HG03095 (cell line): ENCODE measurements around the gene ATP8A2.

Experiments used
- ATAC-seq: cut with Tn5 transposase; IDR thresholded peaks from one replicate; pipeline ENCODE4 v1.9.1; 2021; ENCODE audit warnings: moderate library complexity; ENCODE audit not compliant: unreplicated experiment

Gene ATP8A2

DNA sequence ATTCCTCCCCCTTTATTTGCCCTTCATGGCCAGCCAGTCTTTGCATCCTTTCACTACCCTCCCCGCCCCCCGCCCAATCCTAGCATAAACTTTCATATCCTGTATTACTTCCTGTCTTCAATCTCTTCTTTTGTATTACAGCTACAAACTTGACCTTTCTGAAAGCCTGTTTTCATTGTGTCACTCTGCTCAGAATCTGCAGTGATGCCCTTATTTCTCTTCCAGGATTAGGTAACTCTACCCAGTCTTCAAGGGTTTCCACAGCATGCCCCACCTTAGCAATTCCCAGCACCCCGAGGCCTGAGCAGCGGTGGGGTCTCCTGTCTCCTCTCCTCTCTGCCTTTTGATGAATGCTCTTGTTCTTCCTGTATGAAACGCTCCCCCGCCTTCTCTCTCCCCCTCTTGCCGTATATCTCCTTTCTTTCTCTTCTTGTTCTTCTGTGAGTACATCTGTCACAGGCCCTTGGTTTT lies 534.5 kb downstream of the ATP8A2 start:
- no peak for ATAC-seq

DNA sequence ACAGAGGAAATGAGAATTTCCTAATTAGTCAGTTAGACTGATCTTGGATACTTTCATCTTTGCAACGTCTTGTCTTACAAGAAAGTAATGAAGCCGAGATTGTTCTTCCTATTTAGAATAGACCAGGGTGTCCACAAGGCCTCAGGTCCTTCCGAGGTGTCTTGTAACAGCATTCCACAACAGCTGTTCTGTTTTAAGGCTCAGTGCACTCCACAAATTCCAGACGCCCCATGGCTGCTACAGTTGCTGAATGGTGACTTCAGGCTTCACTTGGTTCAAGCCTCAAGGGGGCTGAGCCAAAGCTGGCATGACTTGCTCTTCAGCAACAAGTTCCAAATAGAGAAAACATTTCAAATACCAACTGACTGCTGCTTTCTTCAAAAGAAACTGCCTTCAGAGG lies 536.6 kb downstream of the ATP8A2 start:
- no peak for ATAC-seq

DNA sequence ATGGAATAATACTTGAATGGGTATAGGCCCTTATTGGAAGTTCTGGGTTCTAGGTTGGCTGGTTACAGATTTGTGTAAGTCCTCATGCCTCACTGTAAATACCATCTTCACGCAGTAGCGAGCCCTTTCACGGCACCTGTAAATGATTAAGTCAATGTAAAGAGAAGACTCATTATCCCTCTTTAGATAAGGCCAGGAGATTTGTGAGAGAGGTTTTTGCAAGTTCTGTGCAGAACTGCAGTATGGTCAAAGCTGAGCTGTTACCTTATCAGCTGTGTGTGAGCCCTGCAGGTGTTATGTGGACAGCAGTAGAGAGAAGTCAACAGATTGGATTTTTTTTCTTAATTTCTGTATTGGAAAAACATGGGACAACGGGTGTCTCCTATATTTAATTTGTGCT lies 538.5 kb downstream of the ATP8A2 start:
- ATAC-seq = no peak

DNA sequence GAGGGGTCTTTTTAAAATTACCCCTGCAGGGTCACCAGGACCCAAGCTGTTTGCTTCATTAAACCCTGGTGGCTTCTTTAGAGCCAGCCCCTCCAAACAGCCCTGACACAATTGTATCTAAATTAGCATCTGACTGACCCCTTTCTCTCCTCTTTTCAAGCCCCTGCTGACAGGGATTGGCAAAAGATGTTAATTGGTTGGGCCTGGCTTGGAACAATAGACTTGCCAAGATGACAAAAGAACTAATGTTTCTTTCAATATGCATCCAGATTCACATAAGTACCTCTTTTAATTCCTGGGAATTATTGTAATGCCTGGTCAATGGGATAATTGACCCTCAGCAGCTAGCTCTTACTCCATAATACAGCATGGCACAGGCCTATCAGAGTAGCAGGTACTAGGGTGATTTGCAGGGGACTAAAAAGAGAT lies 539.2 kb downstream of the ATP8A2 start:
- no peak for ATAC-seq

DNA sequence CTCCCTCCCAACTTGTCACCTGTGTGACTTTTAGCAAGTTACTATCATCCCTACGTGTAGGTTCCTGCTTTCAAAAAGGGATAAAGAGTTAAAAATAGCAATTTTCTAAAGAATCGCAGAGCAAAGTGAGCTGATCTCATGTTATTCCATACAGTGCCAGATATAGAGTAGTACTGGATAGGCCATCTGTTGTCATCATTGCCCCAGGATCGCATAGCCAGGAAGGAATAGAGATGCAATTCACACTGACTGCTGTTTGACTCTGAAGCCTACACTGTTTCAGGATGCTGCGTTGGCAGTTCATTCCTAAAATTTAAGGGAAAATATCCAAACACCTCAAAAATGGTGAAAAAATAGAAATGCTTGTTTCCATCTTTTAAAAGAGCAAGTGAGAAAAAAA lies 541.2 kb downstream of the ATP8A2 start:
- no peak for ATAC-seq

DNA sequence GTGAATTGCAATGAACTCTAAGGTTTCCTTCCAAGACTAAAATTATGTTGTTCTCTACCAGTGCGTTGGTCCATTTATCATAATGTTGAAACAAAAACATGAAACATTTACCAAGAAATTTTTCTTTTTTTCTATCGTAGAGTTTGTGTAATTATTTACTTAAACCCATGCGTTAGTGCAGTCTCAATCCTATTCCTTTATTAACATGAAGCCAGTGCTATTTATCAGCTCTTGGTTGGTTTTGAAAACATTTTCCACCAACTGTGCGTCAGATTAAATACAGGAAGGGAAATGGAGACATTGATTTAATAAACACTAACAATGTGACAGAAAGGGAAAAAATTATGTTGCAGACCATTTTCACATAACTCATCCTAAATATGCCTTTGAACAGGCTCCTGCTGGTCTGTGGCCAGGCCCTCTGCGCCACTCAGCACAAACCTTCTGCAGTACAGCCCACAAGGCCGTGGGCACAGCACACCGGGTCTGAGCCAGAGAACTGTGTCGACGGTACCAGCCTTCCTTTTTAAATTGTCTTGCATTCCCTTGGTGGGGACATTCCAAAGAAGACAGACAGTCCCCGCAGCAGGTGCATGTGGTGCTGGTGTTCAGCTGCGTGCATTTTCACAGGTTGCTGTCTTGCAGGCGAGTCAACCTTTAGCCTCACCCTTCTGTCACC lies 544.2 kb downstream of the ATP8A2 start:
- ATAC-seq = no peak

DNA sequence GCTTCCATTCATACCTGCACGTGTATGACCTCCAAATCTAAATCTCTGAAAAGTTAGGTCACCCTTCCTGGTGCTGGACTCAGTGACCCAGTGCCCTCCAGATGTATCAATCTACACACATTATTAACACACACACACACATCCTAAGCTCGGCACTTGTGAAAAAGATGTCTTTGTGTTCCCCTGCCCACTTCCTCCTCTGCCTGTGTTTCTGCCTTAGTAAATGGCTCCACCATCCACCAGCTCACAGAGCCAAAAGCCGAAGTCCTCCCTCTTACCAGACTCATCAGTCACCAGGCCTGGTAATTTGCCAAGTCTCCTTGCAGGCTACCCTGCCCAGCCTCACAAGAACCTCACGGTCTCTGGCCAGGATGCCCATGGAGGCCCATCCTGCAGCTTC lies 548.5 kb downstream of the ATP8A2 start:
- ATAC-seq = no peak

DNA sequence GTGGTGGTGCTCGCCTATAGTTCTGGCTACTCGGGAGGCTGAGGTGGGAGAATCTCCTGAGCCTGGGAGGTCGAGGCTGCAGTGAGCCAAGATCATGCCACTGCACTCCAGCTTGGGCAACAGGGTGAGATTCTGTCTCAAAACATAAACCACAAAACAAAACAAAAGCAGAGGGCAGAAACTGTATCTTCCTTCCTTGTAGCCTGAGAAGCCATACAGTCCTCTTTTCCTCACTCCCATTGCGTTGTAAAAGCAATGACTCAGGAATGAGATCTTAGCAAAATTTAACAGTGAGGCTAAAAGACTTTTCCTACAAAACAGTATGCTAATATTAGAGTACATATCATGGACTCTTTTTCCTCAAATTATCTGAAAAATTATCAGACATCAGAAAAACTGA lies 549.2 kb downstream of the ATP8A2 start:
- no peak for ATAC-seq

DNA sequence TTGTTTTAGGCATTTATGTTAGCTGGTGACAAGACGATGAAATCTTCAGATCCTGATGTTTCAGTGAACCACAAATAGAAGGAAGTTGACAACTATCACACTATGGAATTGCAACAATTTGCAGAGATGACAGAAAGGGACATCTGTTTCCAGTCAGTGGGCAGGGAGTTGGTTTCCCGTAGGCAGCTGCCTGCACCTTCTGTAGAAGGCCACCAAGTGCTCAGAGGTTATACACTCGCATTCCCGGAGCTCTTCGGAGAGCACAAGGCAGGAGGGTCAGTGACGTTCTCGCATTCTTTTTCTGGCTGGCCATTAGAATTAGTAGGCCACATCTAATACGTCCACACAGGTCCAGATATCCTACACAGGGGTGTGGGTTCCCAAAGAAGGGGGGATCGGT lies 550.6 kb downstream of the ATP8A2 start:
- no peak for ATAC-seq

DNA sequence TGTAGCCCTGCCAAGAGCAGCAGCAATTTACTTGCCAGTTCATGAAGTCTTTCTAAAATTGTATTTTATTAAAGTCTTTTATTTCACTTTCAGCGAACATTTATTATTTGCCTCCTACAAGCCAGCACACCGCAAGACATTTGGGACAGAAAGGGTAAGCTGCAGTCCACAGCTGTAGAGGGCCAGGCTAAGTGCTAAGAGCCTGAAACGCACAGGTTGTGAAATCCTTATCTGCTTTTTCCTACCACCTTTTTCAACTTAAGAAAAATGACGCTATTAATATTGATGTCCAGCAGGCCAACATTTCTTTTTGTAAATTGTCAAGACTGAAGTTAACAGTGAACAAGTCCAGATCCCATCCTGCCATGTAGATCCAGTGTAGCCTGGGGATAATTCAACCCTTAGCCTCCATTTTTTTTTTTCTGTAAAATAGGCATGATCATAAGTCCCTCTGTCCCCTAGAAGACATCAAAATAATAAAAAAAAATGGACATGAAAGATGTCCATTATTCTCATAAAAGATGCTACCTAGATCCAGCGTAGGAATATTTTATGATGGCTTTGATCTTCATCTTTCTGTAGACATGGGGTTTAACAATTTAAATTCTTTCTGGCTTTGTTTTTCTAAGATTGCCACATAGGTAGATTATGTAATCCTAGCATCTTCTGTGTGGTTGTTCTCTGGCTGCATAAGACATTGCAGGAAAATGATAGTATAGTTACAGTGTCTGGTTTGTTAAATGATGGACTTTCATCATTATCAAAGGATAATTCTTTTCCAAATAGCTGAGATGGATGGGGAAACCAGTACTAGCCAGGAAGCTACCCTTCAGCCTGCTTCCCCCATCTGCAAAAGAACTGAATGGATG lies 551.7 kb downstream of the ATP8A2 start:
- no peak for ATAC-seq

DNA sequence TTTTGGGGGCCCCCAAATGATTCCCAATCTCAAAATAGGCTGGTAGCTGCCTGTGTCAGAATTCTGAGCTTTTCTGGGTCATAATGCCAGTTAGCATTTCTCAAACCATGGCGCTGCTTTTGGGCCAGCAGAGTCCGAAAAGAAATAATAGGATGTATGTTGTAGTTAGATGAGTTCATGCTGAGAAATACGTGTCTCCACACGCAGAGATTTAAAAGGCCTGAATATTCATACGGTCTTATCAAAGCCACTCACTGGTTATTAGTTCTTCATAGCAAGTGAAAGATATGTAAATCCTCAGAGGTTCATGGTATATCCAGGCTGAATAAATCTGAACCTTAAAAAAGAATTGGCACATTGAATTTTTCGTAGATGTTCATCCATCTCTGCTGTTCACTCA lies 555.6 kb downstream of the ATP8A2 start:
- no peak for ATAC-seq

DNA sequence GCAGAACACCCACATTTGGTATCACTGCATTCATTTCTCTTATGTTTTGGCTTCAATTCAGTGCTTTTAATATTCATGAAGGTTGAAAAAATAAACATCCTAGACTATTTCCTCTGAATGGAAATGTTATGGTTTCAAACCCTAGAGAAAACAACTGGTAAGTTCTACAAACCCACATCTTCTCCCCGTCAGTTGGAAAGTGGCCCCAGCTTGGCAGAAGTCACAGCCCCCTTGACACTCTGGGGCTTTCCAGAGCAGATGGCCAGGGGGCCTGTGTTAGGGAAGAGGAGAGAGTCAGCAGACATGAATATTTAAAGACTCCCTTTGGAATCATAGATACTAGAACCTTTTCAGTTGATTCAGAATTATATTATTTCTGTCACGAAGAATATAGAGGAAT lies 556.2 kb downstream of the ATP8A2 start:
- ATAC-seq = no peak

DNA sequence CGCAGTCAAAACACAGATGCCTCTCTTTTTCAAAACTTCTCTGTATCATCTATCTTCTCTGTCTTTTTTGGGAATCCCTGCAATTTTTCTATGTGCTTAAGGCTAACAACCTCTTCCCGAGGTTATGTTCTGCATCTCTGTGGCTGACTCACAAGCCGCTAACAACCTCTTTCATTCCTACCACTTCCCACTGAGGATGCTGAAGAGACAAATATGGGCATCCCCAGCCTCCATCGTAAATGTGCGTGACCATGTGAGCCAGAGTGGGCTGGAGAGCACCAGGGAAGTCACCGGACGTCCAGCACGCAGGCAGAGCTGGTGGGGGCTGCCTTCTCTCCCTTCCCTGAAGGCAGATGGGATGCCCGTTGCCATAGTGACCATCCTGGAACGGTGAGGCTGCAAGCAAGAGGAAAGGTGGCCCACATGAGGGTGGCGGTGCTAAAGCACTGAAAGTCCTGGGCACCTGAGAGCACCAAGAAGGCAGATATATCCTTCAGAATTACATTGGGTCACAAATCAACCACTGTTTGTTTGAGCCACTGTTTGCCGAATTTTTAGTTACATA lies 557.2 kb downstream of the ATP8A2 start:
- no peak for ATAC-seq

DNA sequence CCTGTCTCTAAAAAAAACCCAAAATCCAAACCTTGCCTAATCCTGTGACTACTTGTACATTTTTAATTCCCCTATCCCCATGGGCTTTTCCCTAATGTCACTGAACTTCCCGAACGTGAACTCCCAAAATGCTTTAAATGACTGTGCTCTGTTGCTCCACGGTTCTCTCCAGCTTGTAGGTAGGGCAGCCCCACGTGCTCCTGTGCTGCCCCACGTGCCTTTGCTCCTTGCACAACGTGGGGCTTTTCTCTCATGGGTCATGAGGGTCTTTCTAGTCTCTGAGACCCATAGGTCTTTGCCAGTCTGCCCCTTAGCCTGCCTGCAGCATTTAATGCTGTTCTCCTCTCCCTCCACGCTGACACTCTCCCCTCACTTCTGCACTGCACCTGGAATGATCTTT lies 558.0 kb downstream of the ATP8A2 start:
- no peak for ATAC-seq

DNA sequence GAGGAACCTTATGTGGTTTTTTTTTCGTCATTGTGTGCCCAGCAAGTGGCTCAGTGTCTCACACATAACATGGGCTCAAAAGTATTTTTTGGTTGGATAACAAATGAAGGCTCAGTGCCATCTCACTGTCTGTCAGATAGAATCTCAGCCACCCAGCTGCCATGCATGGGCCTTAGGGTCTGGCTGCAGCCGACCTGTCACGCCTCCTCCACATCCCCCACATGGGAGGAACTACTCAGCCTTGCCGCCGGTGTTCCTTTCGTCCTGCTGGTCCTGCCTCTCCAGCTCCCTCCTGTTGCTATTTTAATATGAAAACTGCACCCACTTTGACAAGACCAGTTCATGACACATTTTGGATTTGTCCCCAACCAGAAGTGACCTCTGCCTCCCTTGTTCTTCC lies 558.9 kb downstream of the ATP8A2 start:
- ATAC-seq = no peak

DNA sequence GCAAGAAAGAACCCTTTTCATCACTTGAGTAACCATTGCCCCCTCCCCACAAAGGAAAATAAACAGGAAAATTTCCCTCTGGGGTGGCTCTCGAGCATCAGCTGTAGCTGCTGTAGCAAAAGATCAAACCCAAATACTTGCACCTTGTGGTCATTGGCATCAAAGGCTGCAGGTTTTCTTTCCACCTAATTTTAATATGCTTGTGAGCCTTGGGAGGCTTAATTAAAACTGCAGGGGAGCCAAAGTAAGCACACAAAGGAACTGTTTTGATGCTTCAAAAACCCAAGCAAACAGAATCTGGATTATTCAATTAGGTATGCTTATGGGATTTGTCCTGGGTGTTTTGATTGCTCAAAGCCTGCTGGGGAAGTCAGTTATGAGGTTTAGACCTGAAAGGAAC lies 560.6 kb downstream of the ATP8A2 start:
- ATAC-seq = no peak

DNA sequence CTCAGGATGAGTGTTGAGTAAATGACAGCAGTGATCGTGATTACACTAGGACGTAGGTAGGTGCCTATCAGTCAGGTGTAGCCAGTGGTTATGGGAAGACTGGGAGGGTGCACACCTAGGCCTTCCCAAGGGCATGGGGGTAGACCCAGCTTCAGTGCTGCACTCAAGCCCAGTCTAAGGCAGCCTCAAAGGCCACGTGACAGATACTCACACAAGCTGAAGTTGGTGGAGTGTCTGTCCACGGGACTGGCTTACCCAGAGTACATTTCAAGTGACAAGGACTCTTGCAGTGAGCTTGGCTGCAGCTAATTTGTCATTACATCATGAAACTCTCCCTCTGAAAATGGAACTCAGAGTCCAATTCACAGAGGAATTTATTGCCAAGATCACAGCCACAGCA lies 561.7 kb downstream of the ATP8A2 start:
- no peak for ATAC-seq

DNA sequence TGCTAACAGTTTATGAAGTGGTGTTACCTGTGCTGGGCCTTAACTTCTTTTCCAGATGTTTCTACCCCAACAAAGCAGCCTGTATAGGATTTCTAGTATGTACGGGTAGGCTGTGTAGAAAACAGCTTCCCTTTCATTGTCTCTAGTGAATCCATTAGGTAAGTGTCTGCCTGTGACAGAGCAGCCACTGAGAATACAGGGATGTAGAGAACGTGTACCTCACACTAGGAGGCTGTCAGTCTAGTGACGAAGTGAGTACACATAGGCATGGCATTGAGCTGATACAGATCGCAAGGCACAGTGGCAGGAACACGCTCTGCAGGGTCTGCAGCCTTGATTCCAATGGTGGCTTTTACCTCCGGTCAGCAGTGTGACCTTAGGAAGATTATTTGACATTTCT lies 562.4 kb downstream of the ATP8A2 start:
- no peak for ATAC-seq

DNA sequence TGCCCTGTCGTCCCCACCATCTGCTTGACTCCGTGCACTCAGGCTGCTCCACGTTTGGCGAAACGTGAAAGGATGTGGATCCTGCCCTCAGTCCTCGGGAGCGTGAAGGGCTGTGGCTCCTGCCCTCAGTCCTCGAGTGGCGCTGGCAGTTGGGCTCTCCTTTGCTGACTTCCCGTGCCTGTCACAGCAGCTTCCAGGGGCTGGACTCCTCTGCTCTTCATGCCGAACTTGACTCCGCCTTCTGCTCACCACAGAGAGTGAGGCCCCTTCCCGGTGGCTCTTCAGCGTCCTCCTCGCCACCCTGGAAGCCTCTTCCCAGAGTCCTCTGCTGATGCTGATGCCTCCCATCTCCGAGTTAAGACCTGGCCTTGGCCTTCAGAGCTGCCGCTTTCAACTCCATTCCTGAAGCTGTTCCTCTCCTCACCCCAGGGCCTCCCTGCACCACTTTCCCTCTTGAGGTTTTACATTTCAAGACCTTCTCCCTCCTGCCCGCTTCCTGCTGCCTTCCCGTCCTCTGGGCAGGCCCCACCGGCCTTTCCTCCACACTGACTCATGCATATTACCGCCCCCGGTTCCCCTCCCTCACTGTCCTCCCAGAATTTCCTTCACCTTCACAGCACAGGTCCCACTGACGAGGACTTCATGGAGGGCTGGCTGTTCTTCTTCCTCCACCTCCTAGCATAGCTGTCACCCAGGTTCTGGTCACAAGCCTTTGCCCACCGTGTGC lies 568.4 kb downstream of the ATP8A2 start:
- ATAC-seq = no peak

DNA sequence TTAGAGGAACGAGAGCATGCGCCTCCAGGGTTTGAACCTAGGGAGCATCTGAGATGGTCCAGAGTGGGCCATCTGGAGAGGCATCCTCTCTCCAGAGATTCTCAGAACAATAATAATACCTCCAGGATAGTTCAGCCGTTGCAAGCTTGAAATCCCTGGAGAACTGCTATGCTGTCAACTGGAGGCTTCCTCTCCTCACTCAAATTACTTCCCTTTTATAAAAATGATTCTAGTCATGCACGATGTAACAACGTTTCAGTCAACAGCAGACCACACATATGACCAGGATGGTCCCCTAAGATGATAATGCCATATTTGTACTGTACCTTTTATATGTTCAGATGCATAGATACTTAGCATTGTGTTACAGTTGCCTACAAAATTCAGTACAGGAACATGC lies 571.3 kb downstream of the ATP8A2 start:
- ATAC-seq = no peak

DNA sequence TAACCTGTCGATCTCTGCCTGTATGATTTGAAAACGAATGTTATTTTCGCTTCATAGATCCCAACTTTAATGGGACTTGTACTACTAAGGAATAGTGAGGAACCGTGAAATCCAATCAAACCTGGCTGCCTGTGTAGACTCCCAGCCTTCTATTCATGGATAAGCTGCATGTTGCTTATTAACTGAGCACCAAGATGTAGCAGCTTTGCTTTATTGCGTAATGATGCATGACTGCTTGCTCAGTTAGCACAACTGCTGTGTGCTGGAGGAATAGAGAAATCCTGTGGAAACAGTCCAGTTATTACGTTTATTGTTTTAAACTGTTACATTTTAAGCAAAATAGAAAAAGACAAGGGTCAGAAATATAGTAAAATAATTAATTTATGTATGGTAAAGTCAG lies 571.9 kb downstream of the ATP8A2 start:
- ATAC-seq = no peak
